H1 (cell line): ENCODE data around the gene MFN1. TPM values are rescaled to one million over a fixed set of nuclear protein-coding genes. Genes with fewer than 3 reads are reported as not detected.

ENCODE experiments used
- CBX8 ChIP-seq: fragments of 300-800, 300-1000 bp; sonication (generic); IDR thresholded peaks from 2 replicates; pipeline ENCODE4 v1.7.1; 2016; ENCODE audit warnings: low read depth, low read length, borderline replicate concordance
- EGR1 ChIP-seq: IDR thresholded peaks from 2 replicates; pipeline ENCODE4 v1.6.1; 2011; ENCODE audit warnings: low read depth, low read length, borderline replicate concordance
- SIN3A ChIP-seq, 2 experiments: IDR thresholded peaks in 1 of 2; conservative IDR thresholded peaks in 1 of 2; 2 replicates each; pipeline ENCODE4 v1.6.1; 2011 to 2012; ENCODE audit warnings: low read length in 2 of 2, improper control_type of control experiment in 1 of 2, low read depth in 1 of 2, mild to moderate bottlenecking in 1 of 2
- polyA plus RNA-seq, 7 experiments: library from polyadenylated mRNA; depleted of rRNA in 3 of 7; stranded (reverse) in 5 of 7; unstranded in 2 of 7; fragments of >200 nt in 5 of 7; fragments of 200-250 nt in 2 of 7; gene quantifications; 1 replicate in 5 of 7; 2 replicates in 1 of 7; 4 replicates in 1 of 7; pipeline versions ENCODE4 v1.2.1 to v1.2.3, GENCODE V29; 2011 to 2013; ENCODE audit warnings: missing spikeins in 2 of 7, mixed read lengths in 2 of 7
- total RNA-seq: library from RNA; stranded (reverse); fragmentation: NEBNext Ultra II Directional; extraction: Animal tissue kit (Norgen Biotek cat#: 25700); gene quantifications from 2 replicates; pipeline ENCODE4 v1.2.1, GENCODE V29; 2021
- TF ChIP-seq, protein P1 (sequence below): fragments of 300-600 bp; sonication (generic); IDR thresholded peaks from 2 replicates; pipeline ENCODE4 v1.7.1; 2012; ENCODE audit warnings: low read length, moderate library complexity, mild to moderate bottlenecking, inconsistent platforms; ENCODE audit not compliant: insufficient replicate concordance

The MFN1 gene
- total and polyA plus RNA-seq, 2 of the 8 experiments (the other 6 are each of a cell fraction or from before 2014, with no cell fraction given) = 9.1 to 35.6 TPM

DNA sequence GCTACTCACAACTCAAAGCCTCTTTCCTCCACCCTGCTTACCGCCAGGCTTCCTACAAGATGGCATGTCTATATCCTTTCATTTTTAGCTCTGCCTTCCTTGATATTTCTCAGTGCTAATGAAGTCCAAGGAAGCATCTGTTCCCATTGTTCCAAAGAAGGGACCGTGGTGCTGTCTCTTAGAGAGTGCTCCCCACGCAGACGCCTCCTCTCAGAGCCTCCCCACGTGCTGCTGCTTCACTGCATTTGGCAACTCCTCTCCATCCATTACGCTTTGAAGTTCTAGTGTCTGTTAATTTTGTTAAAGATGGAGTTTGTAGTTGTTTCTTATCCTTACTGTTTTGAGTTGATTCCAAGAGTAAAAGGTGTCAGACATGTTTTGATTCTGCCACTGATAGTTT is 77.6 kb downstream of the MFN1 start (continued):
- TF ChIP-seq SIN3A (conservative IDR thresholded peaks at IDR 0.05 in 1 of 2, IDR thresholded peaks at IDR 0.05 in 1 of 2; ENCODE audit: low read depth in 1 of 2, low read length in 2 of 2) = no peak
- TF ChIP-seq CBX8 = no peak
- TF ChIP-seq, protein P1, sequence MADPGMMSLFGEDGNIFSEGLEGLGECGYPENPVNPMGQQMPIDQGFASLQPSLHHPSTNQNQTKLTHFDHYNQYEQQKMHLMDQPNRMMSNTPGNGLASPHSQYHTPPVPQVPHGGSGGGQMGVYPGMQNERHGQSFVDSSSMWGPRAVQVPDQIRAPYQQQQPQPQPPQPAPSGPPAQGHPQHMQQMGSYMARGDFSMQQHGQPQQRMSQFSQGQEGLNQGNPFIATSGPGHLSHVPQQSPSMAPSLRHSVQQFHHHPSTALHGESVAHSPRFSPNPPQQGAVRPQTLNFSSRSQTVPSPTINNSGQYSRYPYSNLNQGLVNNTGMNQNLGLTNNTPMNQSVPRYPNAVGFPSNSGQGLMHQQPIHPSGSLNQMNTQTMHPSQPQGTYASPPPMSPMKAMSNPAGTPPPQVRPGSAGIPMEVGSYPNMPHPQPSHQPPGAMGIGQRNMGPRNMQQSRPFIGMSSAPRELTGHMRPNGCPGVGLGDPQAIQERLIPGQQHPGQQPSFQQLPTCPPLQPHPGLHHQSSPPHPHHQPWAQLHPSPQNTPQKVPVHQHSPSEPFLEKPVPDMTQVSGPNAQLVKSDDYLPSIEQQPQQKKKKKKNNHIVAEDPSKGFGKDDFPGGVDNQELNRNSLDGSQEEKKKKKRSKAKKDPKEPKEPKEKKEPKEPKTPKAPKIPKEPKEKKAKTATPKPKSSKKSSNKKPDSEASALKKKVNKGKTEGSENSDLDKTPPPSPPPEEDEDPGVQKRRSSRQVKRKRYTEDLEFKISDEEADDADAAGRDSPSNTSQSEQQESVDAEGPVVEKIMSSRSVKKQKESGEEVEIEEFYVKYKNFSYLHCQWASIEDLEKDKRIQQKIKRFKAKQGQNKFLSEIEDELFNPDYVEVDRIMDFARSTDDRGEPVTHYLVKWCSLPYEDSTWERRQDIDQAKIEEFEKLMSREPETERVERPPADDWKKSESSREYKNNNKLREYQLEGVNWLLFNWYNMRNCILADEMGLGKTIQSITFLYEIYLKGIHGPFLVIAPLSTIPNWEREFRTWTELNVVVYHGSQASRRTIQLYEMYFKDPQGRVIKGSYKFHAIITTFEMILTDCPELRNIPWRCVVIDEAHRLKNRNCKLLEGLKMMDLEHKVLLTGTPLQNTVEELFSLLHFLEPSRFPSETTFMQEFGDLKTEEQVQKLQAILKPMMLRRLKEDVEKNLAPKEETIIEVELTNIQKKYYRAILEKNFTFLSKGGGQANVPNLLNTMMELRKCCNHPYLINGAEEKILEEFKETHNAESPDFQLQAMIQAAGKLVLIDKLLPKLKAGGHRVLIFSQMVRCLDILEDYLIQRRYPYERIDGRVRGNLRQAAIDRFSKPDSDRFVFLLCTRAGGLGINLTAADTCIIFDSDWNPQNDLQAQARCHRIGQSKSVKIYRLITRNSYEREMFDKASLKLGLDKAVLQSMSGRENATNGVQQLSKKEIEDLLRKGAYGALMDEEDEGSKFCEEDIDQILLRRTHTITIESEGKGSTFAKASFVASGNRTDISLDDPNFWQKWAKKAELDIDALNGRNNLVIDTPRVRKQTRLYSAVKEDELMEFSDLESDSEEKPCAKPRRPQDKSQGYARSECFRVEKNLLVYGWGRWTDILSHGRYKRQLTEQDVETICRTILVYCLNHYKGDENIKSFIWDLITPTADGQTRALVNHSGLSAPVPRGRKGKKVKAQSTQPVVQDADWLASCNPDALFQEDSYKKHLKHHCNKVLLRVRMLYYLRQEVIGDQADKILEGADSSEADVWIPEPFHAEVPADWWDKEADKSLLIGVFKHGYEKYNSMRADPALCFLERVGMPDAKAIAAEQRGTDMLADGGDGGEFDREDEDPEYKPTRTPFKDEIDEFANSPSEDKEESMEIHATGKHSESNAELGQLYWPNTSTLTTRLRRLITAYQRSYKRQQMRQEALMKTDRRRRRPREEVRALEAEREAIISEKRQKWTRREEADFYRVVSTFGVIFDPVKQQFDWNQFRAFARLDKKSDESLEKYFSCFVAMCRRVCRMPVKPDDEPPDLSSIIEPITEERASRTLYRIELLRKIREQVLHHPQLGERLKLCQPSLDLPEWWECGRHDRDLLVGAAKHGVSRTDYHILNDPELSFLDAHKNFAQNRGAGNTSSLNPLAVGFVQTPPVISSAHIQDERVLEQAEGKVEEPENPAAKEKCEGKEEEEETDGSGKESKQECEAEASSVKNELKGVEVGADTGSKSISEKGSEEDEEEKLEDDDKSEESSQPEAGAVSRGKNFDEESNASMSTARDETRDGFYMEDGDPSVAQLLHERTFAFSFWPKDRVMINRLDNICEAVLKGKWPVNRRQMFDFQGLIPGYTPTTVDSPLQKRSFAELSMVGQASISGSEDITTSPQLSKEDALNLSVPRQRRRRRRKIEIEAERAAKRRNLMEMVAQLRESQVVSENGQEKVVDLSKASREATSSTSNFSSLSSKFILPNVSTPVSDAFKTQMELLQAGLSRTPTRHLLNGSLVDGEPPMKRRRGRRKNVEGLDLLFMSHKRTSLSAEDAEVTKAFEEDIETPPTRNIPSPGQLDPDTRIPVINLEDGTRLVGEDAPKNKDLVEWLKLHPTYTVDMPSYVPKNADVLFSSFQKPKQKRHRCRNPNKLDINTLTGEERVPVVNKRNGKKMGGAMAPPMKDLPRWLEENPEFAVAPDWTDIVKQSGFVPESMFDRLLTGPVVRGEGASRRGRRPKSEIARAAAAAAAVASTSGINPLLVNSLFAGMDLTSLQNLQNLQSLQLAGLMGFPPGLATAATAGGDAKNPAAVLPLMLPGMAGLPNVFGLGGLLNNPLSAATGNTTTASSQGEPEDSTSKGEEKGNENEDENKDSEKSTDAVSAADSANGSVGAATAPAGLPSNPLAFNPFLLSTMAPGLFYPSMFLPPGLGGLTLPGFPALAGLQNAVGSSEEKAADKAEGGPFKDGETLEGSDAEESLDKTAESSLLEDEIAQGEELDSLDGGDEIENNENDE = no peak
- TF ChIP-seq EGR1 = no peak
